Kidney epithelial cell (primary cell): ENCODE measurements around the gene RNF213. TPM values are rescaled to one million over a fixed set of nuclear protein-coding genes. Genes with fewer than 3 reads are reported as not detected.
A peak's percentile ranks its signal among the peaks of the same experiment; 100 is the strongest.

Source experiments
- DNase-seq: peaks from one replicate; pipeline ENCODE4 v3.0.0-alpha.2; 2010; ENCODE audit warnings: low read depth
- H3K27me3 ChIP-seq: 2 replicates; pipeline ENCODE4 v1.6.0; 2011; ENCODE audit warnings: low read length; ENCODE audit not compliant: control insufficient read depth, insufficient read depth
- H3K36me3 ChIP-seq: 2 replicates; pipeline ENCODE4 v1.5.1; 2011; ENCODE audit warnings: low read length; ENCODE audit not compliant: control insufficient read depth, insufficient read depth
- H3K4me3 ChIP-seq: 2 replicates; pipeline ENCODE4 v1.5.1; 2011; ENCODE audit warnings: low read depth, mild to moderate bottlenecking, control low read depth, low read length
- total RNA-seq: library from RNA; depleted of rRNA; stranded (reverse); fragments of >200 nt; gene quantifications from 2 replicates; pipeline ENCODE4 v1.2.3, GENCODE V29; 2015
- TF ChIP-seq, protein P1 (sequence below): IDR thresholded peaks from 2 replicates; pipeline ENCODE4 v1.5.1; 2011; ENCODE audit warnings: mild to moderate bottlenecking, moderate library complexity, low read length, control low read depth, inconsistent platforms; ENCODE audit not compliant: insufficient read depth, poor library complexity, severe bottlenecking

Gene RNF213
- total RNA-seq, 1 donor from 2014 or later: 111 TPM

DNA sequence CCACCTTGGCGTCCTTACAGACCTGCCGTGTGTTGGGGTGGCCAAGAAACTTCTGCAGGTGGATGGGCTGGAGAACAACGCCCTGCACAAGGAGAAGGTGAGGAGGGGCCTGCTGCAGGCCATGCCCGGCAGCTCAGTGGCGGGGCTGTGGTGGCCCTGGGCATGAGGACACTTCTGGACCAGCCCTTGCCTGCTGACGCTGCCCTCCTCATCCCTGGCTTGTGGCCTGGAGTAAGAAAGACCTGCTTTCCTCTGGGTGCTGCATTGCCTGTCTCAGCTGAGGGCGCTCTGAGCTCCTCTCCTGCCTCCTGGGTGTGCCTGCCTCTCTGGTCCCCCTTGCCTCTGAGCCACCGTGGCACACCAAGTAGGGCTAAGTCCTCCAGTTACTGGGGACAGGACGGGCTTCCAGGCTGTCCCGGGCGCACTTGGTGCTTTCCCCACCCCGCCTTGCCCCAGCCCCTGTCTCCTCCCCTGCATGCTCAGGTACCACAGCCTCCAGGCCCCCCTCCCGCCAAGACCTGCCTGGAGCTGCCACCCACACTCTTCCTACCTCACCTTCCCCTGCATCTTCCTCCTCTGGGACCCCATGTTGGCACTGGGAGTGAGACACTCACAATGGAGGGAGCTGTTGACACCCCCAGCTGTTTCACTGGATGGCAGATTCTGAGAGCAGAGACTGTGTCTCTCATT lies 163.0 kb downstream of the RNF213 start:
- TF ChIP-seq, protein P1, sequence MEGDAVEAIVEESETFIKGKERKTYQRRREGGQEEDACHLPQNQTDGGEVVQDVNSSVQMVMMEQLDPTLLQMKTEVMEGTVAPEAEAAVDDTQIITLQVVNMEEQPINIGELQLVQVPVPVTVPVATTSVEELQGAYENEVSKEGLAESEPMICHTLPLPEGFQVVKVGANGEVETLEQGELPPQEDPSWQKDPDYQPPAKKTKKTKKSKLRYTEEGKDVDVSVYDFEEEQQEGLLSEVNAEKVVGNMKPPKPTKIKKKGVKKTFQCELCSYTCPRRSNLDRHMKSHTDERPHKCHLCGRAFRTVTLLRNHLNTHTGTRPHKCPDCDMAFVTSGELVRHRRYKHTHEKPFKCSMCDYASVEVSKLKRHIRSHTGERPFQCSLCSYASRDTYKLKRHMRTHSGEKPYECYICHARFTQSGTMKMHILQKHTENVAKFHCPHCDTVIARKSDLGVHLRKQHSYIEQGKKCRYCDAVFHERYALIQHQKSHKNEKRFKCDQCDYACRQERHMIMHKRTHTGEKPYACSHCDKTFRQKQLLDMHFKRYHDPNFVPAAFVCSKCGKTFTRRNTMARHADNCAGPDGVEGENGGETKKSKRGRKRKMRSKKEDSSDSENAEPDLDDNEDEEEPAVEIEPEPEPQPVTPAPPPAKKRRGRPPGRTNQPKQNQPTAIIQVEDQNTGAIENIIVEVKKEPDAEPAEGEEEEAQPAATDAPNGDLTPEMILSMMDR: no peak
- no peaks in the 10 kb centered on the region for H3K36me3 ChIP-seq
- H3K4me3 ChIP-seq: no peak overlapping the region
- peaks cover 5% of the 10 kb centered on the region for H3K27me3 ChIP-seq
- DNase-seq: no peak

DNA sequence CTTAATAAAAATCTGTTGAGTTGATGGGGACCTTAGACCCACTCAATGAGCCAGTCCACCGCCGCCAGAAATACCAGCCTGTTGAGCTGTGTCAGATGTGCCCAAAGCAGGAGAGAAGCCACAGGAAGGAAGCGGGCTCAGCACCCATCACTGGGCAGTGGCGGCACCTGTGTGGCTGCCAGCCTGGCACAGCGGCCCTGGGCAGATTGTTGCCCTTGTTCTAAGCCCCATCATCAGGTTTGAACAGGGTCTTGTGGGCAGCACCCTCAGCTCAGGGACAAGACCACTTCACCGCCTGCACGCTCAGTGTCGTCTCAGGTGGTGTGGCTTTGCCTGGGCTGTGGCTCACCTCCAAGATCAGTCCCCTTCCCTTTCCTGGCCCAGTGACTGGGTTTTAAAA lies 163.6 kb downstream of the RNF213 start:
- peaks cover 5% of the 10 kb centered on the region for H3K27me3 ChIP-seq
- no peak overlapping the region for H3K4me3 ChIP-seq
- H3K36me3 ChIP-seq: no peaks in the 10 kb centered on the region
- TF ChIP-seq, protein P1: no peak
- no peak for DNase-seq

GRCh38 chr17:80424878-80425765 lies 164.5 kb downstream of the RNF213 start:
- DNase-seq: no peak
- TF ChIP-seq, protein P1: no peak
- Histone ChIP-seq H3K36me3 (no peaks in the 10 kb centered on the region), H3K27me3 (peaks cover 5% of the 10 kb centered on the region), H3K4me3 (no peak overlapping the region)

DNA sequence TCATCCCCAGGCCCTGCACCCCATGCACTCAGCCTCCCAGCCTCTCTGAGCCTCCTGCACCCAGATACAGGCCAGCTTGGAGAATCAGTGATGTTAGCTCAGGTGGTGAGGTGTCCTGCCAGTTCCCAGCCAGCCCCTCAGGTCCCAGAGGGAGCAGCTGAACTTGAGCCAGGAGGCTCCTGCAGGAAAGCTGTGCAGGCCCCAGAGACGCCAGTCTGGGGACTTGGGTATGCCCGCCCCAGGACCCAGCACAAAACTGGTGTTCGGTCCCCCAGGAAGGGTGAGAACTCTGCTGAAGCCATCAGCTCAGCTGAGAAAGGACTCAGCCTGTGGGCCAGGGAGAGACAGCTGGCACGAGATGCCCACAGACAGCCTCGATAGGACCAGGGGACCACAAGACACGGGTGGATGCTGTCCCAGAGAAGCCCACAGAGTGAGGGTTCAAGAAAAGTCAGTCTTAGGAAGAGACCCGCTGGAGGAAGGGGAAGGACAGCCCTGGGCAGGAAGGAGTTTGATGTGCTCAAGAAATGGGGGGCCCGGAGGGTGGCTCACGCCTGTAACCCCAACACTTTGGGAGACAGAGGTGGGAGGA lies 165.3 kb downstream of the RNF213 start:
- no peak for DNase-seq
- peaks cover 5% of the 10 kb centered on the region for H3K27me3 ChIP-seq

DNA sequence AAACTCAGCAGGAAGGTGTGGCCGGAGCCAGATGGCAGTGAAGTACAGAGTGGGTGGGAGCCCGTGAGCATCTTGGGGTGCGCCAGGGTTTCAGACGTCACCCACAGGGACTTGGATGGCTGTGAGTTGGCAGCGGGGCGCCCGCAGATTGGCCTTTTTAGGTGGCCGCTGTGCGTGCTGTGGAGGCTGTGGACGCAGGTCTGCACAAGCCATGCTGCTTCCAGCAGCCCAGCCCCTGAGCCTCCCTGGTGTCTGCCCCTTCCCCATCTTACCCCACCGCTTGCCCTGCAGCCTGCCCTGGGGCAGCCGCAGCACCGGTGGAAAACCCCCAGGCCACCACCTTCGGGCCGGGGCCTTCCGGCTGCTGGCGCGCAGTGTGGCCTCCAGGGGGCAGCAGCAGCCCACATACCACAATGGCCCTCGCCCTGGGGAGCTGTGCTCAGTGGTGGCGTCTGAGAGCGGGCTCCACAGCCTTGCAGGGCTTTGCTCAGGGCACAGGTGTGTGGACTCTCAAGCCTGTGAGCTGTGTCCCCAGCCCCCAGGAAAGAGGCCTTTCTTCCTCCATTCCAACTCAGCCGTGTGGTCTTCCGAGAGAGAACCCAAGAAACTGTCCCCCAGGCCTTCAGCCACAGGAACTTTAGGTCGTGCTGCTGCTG lies 166.1 kb downstream of the RNF213 start:
- Histone ChIP-seq H3K27me3 (peaks cover 5% of the 10 kb centered on the region), H3K4me3 (no peak overlapping the region), H3K36me3 (no peaks in the 10 kb centered on the region)
- TF ChIP-seq, protein P1: peak; percentile 98
- DNase-seq: no peak

More for the DNA sequence above, 165.3 kb downstream of the RNF213 start:
- Histone ChIP-seq H3K36me3 (no peaks in the 10 kb centered on the region), H3K4me3 (no peak overlapping the region)
- TF ChIP-seq, protein P1: no peak
